NCI-H526 treated with DMSO at 0.1 percent for 48 hours (cell line): ENCODE results near the gene ATM.
"Not testable (repeated sequence)": the region's sequence is repeated elsewhere in the genome, so short reads cannot be mapped to it uniquely, and the experiment has no call there.

ENCODE experiments used
- DNase-seq: peaks from one replicate; lab custom pipeline; 2025; lab: John Stamatoyannopoulos, UW

ATM gene

DNA sequence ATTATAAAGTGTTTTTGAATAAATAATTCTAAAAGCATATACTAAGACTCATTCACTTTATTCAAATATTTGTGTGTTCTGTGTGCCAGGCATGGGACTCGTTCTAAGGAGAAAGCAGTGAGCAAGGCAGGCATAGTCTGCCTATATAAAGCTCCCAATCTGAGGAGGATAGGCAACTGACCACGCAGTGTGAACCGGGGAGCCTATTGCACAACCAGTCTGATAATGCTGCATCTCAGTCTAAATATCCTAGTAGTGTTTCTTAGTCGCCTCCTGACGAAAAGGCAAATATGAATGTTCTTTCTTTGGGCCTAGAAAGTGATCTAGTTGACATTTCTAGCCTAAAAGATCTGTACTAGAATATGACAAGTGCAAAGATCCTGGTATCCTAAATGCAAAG is 146.2 kb downstream of the ATM start:
- DNase-seq = no peak

DNA sequence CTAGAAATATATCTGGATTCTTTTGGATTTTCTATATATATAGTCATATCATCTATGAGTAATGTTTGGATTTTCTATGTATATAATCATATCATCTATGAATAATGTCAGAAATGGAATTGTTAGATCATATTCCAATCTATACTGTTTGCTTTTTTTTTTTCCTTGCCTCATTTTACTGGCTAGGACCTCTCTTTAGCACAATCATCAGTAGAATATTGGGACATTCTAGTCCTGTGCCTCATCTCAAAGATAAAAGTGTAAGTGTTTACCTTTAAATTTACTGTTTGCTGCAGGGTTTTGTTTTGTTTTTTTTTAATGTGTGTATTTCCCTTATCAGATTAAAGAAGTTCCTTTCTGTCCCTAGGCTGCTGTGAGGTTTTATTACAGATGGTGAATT is 147.4 kb downstream of the ATM start:
- no peak for DNase-seq

DNA sequence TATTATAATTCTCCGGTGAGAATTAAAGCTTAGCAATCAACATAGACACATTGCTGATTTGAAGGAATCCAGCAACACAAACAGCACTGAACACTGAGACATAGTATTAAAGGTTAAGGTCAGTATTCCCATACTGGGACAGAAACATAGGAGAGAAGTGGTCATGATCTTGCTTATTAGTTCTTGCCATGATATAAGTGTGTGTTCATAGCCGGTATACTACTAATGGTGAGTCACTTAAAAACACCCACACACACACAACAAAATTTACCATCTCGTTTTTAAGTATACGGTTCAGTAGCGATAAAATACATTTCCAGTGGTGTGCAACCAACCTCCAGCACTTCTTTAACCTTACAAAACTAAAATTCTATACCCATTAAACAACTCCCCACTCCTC is 148.1 kb downstream of the ATM start:
- no peak for DNase-seq

DNA sequence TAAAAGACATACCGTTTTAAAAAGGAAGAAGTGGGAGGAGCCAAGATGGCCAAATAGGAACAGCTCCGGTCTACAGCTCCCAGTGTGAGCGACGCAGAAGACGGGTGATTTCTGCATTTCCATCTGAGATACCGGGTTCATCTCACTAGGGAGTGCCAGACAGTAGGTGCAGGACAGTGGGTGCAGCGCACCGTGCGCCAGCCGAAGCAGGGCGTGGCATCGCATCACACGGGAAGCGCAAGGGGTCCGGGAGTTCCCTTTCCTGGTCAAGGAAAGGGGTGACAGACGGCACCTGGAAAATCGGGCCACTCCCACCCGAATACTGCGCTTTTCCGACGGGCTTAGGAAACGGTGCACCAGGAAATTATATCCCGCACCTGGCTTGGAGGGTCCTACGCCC is 150.6 kb downstream of the ATM start:
- not testable (repeated sequence) for DNase-seq

DNA sequence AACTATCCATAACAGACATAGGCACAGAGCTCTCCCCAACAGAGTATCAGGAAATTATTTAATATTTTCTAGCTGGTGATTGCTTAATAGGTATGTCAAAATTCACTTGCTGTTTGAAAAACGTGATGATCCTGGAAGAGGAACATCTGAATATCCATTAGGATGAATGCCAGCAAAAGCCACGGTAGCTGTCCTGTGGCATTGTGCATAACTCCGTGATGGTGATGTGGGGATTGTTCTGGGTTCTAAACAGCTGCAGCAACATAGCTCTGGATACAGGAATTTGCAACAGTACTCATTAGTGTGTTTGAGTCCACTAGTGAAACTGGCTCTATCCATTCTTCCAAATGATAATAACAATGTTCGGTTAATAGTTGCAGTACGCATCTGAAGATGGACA is 165.7 kb downstream of the ATM start:
- DNase-seq = no peak

DNA sequence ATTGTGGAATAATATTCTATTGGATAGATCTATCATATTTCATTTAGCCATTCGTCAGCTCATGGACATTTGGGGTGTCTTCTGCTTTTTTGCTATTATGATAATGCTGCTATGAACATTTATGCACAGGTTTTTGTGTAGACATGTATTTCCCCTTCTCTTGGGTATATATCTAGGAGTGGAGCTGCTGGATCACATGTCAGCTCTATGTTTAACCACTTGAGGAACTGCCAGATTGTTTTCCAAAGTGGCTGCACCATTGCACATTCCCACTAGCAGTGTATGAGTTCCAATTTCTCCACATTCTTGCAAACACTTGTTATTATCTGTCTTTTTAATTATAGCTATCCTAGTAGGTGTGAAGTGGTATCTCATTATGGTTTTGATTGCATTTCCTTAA is 169.5 kb downstream of the ATM start:
- DNase-seq = no peak

DNA sequence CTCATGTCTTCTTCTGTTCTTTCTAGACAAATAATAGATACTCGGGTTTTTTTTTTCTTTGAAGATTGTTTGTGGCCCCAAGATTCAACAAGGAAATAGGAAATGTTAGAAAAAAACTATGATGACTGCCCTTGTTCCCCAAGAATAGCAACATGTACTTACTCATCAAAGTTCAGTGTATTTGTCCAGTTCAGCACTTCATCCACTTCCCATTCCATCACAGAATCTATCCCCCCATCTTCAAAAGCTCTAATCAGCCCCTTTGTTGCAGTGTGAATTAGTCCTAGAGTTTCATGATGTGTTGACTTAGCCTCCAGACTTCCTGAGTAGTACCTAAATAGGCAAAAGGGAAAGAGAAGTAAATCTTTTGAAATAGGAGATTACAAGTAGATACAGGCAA is 170.2 kb downstream of the ATM start:
- no peak for DNase-seq

DNA sequence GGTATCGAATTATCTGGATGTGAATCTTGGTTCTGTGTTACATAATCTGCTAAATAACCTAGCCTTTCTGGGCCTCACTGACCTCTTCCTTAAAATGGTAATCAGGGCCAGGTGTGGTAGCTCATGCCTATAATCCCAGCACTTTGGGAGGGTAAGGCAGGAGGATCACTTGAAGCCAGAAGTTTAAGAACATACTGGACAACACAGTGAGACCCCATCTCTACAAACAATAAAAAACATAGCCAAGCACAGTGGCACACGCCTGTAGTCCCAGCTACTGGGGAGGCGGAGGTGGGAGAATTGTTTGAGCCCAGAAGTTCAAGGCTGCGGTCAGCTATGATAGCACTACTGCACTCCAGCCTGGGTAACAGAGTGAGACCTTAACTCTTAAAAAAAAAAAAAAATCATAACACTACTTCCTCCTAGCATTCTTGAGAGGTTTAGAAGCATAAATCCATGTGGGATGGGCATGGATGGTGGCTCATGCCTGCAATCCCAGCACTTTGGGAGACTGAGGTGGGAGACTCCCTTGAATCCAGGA is 171.9 kb downstream of the ATM start:
- no peak for DNase-seq

DNA sequence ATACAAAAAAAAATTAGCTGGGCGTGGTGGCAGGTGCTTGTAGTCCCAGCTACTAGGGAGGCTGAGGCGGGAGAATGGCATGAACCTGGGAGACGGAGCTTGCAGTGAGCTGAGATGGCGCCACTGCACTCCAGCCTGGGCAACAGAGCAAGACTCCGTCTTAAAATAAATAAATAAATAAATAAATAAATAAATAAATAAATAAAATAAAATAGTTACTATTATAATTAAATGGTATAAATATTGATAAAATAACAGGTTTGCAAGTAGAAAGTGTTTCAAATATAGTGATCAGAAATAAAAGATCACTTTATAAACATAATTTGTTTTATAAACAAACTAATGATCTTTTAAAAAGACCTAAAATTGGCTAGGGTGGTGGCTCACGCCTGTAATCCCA is 173.8 kb downstream of the ATM start:
- DNase-seq = not testable (repeated sequence)

DNA sequence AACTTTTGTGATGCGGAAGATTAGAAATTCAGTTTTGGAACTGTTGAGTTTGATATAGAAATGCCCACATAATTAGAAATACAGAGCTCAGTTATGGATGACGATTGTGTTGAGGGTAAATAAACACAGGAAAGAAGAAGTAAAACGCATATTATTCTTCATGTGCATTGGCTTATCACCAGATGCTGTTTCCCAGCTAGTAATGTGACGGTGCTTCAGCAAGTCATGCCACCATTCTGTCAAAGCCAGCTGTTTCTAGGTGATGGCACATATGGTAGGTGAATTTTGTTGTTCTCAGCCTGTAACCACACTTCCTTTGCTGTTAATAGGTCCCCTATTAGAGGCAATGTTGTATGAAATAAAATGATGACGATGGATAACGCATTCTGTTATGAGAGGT is 175.6 kb downstream of the ATM start:
- no peak for DNase-seq

DNA sequence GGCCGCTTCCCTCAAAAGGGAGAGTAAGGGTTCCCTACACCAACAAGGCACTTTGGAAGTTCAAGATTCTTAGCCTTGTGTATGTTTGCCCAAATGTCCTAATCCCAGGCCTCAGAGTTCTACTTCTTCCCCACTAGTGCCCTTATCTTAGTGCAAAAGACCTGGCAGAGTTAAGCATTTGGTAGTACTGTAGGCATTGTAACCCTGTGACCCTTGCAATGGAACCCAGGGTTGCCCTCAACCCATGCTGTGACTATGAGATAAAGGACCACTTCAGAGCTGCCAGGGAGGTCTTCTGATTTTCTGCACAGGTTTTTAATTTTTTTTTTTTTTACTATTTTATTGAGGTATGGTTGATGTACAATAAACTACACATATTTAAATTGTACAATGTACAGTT is 179.4 kb downstream of the ATM start:
- DNase-seq = no peak

DNA sequence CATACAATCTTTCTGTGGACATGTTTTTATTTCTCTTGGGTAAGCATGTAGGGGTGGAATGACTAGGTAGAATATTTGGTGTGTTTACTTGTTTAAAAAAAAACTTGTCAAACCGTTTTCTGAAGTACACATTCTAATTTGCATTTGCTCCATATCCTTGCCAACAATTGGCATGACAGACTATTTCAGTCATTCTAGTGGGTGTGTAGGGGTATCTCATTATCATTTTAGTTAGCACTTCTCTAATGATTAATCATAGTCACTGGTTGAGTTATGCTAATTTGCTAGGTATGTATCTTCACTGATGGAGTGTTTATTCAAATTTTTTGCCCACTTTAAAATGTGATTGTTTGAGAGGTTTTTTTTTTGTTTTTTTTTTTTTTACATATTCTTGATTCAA is 180.2 kb downstream of the ATM start:
- DNase-seq = no peak

DNA sequence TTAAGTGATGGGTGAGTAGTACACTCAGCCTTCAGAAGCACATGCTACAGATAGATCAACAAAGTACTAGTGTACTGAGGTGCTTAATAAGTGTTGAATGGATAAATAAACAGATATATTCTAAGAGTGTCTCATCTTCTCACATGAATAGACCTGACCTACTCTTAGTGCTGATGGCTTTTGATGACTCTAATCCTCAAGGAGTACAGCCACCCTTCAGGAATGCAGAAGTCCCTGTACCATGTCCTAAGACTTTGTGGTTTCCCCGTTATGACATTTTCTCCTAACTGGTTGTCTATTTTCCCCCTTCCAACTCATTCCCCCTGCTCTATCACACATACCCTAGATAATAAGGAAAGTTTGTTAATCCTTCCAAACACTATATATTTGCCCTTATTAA is 182.8 kb downstream of the ATM start:
- DNase-seq = no peak

DNA sequence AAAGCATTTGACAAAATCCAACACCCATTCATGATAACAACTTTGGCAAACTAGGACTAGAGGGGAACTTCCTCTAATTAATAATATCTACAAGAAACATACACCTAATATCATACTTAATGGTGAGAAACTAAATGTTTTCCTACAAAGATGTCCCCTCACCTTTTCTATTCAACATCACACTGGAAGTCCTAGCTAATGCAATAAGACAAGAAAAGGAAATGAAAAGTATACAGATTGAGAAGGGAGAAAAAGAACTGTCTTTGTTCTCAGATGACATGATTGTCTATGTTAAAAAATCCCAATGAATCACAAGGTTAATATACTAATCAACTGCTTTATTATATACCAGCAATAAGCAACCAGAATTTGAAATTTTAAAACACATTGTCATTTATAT is 192.1 kb downstream of the ATM start:
- no peak for DNase-seq

DNA sequence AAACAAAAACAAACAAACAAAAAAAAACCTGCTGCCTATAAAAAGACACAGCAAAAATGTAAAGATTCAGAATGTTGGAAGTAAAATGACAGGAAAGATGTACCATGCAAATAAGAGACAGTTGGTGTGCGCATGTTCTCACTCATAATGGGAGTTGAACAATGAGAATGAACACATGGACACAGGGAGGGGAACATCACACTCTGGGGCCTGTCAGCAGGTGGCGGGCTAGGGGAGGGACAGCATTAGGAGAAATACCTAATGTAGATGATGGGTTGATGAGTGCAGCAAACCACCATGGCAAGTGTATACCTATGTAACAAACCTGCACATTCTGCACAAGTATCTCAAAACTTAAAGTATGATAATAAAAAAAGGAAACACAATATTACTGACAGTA is 194.7 kb downstream of the ATM start:
- DNase-seq = peak; percentile 52
